GM12801 (cell line): ENCODE measurements around the gene TCF3.

ENCODE experiments used
- TF ChIP-seq, protein P1 (sequence below): IDR thresholded peaks from one replicate; pipeline ENCODE4 v1.5.1; 2011; ENCODE audit warnings: control low read depth; ENCODE audit not compliant: insufficient read length; ENCODE audit errors: extremely low read depth

The TCF3 gene

DNA sequence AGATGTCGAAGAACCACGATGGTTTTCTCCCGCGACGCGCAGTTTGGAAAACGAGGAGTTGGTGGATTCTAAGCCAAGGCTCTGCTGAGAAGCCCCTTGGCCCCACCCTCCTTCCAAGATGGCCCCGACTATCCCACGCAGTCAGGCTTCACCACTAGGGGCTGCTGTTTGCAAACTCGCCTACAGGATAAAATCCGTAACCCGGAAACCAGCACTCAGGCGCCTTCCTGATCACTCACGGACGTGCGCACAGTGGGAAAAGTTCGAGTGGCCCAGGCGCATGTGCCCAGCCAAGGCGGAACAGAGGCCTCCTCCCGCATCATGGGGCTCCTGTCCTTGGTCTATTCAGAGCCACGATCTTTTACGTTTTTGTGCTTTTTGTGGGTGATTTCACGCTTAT lies 28.0 kb downstream of the TCF3 start:
- TF ChIP-seq, protein P1, sequence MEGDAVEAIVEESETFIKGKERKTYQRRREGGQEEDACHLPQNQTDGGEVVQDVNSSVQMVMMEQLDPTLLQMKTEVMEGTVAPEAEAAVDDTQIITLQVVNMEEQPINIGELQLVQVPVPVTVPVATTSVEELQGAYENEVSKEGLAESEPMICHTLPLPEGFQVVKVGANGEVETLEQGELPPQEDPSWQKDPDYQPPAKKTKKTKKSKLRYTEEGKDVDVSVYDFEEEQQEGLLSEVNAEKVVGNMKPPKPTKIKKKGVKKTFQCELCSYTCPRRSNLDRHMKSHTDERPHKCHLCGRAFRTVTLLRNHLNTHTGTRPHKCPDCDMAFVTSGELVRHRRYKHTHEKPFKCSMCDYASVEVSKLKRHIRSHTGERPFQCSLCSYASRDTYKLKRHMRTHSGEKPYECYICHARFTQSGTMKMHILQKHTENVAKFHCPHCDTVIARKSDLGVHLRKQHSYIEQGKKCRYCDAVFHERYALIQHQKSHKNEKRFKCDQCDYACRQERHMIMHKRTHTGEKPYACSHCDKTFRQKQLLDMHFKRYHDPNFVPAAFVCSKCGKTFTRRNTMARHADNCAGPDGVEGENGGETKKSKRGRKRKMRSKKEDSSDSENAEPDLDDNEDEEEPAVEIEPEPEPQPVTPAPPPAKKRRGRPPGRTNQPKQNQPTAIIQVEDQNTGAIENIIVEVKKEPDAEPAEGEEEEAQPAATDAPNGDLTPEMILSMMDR: no peak

DNA sequence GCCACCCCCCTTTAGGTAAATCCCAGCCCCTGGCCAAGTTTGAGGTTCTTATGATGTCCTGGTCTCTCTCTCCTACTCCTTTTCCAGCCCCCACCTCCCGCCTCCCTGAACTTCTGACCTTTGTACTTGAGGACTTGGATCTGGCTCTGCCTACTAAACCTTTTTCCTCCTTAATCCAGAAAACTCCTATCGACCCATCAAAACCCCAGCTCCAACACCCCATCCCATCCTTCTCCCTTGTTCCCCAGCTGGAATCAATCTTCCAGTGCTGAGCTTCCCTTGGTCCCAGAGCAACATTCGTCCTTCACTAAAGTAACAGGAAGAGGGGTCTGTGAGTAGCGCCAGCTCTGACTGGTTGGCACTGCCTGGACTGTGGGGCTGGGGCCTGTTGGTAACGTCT lies 29.9 kb downstream of the TCF3 start:
- TF ChIP-seq, protein P1: no peak

DNA sequence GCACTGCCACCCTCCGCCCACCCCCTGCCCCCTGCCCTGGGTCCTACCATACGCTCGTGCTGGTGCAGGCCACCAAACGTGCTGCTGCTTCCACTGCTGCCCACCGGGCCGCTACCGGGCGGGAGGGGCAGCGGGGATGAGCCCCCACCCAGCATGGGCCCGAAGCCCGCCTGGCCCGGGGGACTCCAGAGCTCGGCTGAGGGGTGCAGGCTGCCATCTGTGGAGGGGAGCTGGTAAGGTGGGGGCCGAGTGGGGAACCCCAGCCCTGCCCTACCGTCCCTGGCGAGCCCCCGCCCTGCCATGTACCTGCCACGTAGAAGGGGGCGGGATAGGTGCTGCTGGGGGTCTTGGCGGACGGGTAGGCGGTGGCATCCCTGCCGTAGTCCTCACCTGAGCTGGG lies 30.4 kb downstream of the TCF3 start:
- TF ChIP-seq, protein P1: no peak

DNA sequence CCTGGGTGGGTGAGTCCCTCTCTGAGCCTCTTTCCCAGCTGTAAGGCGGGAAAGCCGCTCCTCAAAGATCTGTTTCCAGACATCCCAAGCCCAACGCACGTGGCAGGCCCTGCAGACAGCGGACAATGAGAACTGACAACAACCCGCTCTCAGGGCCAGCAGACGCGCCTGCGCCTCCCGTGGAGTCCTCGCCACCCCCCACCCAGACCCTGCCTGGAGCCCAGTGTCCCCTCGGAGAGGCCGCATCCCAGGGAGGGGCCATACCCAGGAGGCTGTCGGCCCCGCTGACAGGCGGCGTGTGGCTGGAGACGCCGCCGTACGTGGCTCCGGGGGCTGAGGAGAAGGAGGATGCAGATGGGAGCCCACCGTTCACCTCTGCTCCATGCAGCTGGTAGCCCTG lies 30.8 kb downstream of the TCF3 start:
- TF ChIP-seq, protein P1: no peak

DNA sequence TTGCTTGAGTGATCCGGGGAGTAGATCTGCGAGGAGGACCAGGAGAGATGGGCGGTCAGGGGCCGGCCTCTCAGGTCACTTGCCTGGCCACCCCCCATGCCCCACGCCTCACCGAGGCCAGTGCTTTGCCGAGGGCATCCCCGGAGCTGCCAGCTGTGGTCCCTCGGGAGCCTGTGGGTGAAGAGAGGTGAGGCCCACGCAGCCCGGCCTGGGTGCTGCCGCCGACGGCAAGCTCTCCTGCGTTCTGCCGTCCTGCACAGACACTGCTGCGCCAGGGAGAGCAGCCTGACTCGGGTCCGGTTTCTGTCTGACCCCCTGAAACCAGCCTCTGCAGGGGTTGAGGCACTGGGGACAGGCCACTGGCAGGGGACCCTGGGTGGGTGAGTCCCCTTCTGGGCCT lies 31.4 kb downstream of the TCF3 start:
- TF ChIP-seq, protein P1: no peak

DNA sequence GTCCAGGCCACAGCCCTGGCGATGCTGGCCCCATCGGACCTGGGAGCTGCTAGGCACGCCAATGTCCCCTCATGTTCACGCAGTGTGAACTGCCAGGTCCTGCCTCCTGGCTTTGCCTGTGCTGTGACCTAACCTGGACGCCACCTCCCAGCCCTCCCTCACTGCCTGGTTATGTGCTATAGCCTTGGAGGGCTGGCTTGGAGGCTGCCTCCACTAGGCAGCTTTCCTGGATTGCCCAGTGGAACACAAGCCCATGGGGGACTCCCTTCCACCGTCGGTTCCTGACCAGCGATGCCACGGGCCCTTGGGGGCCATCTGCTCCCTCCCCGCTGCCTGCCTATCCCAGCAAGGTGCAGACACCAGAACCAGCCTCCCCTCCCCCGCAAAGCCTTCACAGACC lies 31.9 kb downstream of the TCF3 start:
- TF ChIP-seq, protein P1: no peak

DNA sequence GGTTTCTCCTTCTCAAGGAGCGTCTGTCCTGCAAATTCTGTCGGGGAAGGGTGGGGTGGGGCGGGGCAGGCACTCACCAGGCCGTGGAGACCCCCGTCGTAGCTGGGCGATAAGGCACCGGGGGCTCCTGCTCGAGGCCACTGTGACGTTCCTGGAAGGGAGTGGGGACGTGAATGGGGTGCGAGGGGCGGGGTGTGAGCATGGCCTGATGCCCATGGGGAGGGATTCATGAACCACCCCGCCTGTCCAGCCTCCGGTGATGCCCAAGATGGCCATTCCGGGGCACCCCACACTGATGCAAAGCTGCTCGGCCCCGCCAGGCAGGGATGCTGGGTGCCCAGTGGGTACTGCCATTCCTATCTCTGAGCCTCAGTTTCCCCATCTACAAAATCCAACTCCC lies 32.7 kb downstream of the TCF3 start:
- TF ChIP-seq, protein P1: no peak

DNA sequence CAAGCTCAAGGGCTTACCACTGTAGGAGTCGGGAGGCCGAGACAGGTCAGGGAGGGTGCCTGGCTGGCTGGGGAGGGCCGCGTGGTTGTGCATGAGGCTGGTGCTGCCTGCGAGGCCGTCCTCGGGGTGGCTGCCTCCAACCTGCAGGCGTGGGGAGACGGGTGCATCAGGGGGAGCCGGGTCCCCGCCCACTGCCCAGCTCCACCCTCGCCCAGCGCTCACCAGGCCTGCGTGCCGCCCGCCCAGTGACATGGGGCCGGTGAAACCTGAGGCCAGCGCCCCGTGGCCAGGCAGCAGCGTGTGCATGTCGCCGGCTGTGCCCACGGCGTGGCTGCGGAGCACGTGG lies 33.3 kb downstream of the TCF3 start:
- TF ChIP-seq, protein P1: no peak
